Naive B cell (primary cell): ENCODE measurements around the gene TEX26. TPM values are rescaled to one million over a fixed set of nuclear protein-coding genes. Genes with fewer than 3 reads are reported as not detected.

Experiments
- ATAC-seq, 2 donors: fragments of 150-1000 bp; cut with Tn5 transposase; 2 replicates each; pipeline ENCODE4 v1.10.0; 2021; ENCODE audit warnings: low read depth in 2 of 2, mild to moderate bottlenecking in 2 of 2, moderate library complexity in 2 of 2
- DNase-seq: peaks from one replicate; pipeline ENCODE4 v3.0.0; 2022
- H3K27ac Mint-ChIP-seq, 6 donors: one replicate each; pipeline ENCODE4 v1.8.0; 2020 to 2022; ENCODE audit warnings: mild to moderate bottlenecking in 6 of 6, mixed read lengths in 6 of 6, moderate library complexity in 5 of 6, inconsistent platforms in 2 of 6
- H3K27me3 Mint-ChIP-seq, 3 donors: one replicate each; pipeline ENCODE4 v1.8.0; 2021 to 2022; ENCODE audit warnings: mixed read lengths in 3 of 3, mild to moderate bottlenecking in 1 of 3
- H3K36me3 Mint-ChIP-seq, 2 donors: one replicate each; pipeline ENCODE4 v1.8.0; 2020 to 2022; ENCODE audit warnings: mixed read lengths in 2 of 2, inconsistent platforms in 1 of 2, mild to moderate bottlenecking in 1 of 2
- H3K4me1 Mint-ChIP-seq, 3 donors: one replicate each; pipeline ENCODE4 v1.8.0; 2020 to 2022; ENCODE audit warnings: mixed read lengths in 3 of 3, inconsistent platforms in 1 of 3, mild to moderate bottlenecking in 1 of 3, moderate library complexity in 1 of 3
- H3K4me3 Mint-ChIP-seq, 8 donors: one replicate each; pipeline ENCODE4 v1.8.0; 2020 to 2022; ENCODE audit warnings: mild to moderate bottlenecking in 8 of 8, mixed read lengths in 8 of 8, moderate library complexity in 8 of 8, inconsistent platforms in 2 of 8
- H3K9me3 Mint-ChIP-seq, 7 donors: one replicate each; pipeline ENCODE4 v1.8.0; 2020 to 2022; ENCODE audit warnings: mixed read lengths in 7 of 7, mild to moderate bottlenecking in 5 of 7, inconsistent platforms in 2 of 7, moderate library complexity in 1 of 7
- polyA plus RNA-seq, 6 donors: library from polyadenylated mRNA; unstranded; fragments of 300-500 nt; fragmentation: Illumina TruSeq; gene quantifications; one replicate each; pipeline ENCODE4 v1.2.3, GENCODE V29; 2021; ENCODE audit warnings: low read depth in 6 of 6

The TEX26 gene
- polyA plus RNA-seq, 6 donors from 2014 or later, result not detected

DNA sequence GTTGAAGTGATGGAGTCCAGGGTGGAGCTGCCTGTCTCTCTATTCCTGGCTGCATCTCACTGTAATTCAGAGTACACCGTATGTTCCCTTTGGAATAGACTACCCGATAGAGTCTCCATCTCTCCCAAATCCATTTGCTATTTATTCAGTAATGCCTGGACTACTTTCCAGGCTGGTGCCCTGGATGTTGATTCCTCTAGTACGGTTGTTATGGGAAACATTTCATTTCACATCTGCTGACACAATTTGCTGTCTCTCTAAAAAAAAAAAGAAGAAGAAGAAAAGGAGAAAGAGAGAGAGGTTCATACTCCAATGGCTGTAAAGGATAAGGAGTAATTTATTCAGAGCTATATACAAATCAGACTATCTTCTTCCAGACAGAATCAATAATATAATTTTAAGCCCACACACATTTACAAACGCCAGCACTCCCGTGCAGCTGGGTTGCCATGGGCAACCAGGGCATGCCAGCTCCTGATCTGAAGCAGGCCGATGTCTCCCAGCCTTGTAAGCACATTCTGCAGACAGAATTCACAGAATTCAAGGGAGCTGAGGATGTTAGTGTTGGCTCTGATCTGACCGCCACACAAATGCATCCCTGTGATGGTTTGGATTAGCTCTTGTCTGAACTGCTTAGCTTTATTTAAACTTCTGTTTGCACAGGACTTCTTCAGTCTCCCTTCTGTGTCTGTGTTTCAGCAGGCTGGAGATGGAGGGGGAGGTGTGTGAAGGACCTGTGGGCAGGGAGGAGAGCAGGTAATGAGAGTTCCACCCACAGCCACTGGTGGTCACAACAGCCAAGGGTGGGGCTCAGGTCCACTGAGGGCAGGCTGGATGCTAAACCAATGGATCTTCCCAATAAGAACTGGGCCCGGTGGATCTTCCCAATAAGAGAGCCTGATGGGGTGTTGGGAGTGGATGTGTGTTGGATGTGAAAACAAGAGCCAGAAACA lies 66.0 kb downstream of the TEX26 start:
- Mint-ChIP-seq H3K36me3 (no peaks in the 10 kb centered on the region), H3K9me3 (peaks cover 0 to 9% (median 0%) of the 10 kb centered on the region in 7 donors), H3K27ac (no peak overlapping the region), H3K4me1 (no peaks in the 10 kb centered on the region), H3K27me3 (peaks cover 7 to 20% (median 10%) of the 10 kb centered on the region in 3 donors), H3K4me3 (no peak overlapping the region)
- DNase-seq (no peak), ATAC-seq (no peak)

DNA sequence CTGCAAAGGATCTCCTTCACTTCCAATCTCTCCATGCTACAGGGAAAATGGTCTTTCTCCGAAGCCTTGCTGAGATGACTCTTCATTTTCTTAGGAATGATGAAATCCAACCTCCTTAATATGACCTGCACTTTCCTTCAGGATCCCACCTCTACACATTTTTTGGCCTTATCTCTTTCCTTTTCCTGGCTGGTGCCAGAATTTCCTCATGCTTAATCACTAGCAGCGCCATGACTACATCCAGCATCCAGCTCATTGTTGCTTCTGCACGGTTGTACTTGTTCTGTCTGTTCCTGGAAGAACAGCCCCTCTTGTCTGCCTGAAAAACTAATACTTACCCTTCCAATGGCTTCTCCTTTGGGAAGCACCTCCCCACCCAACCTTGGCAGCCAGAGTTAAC lies 68.4 kb downstream of the TEX26 start:
- no peak for DNase-seq
- H3K4me1 Mint-ChIP-seq, result no peaks in the 10 kb centered on the region
- peaks cover 0 to 11% (median 0%) of the 10 kb centered on the region in 7 donors for H3K9me3 Mint-ChIP-seq
- peak overlapping the region in 1 of 6 donors; percentile 69 for H3K27ac Mint-ChIP-seq
- no peaks in the 10 kb centered on the region for H3K36me3 Mint-ChIP-seq
- H3K27me3 Mint-ChIP-seq, result peaks cover 12 to 26% (median 16%) of the 10 kb centered on the region in 3 donors
- H3K4me3 Mint-ChIP-seq, result no peak overlapping the region
- ATAC-seq, result no peak

DNA sequence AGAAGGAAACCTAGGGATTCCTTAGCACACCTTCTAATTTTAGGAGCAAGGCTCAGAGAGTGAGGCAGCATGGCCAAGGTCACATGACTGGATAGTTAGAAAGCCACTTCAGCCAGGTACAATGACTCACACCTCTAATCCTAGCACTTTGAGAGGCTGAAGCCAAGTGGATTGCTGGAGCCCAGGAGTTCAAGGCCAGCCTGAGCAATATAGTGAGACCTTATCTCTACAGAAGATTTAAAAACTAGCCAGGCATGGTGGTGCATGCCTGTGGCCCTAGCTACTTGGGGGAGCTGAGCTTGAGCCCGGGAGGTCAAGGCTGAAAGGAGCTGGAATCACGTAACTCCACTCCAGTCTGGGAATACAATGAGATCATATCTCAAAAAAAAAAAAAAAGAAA lies 69.2 kb downstream of the TEX26 start:
- H3K9me3 Mint-ChIP-seq, result peaks cover 0 to 12% (median 0%) of the 10 kb centered on the region in 7 donors
- peaks cover 16 to 29% (median 19%) of the 10 kb centered on the region in 3 donors for H3K27me3 Mint-ChIP-seq
- DNase-seq, result no peak
- no peak overlapping the region for H3K27ac Mint-ChIP-seq
- ATAC-seq, result no peak
- H3K4me1 Mint-ChIP-seq, result no peaks in the 10 kb centered on the region
- H3K36me3 Mint-ChIP-seq, result no peaks in the 10 kb centered on the region
- no peak overlapping the region for H3K4me3 Mint-ChIP-seq

DNA sequence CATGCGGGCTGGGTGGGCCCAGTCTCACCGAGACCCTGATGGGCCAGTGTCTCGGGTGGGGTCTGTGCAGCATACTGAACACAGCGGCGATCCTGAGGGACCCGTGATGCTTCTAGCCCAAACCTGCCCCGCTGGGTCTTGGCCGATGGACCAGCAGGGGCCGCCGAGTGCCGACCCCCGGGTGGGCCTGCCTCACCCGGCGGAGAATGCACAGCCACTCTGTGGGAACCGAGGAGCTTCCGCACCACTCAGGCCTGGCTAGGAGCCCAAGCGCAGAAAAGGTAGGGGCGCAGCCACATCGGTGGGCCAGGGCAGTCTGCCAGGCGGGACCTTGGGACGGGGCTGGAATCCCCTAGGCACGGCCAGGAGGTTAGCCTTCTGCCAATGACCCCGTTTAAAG lies 72.6 kb downstream of the TEX26 start:
- Mint-ChIP-seq H3K27me3 (peaks cover 21 to 37% (median 23%) of the 10 kb centered on the region in 3 donors), H3K9me3 (peaks cover 0 to 12% (median 0%) of the 10 kb centered on the region in 7 donors), H3K36me3 (no peaks in the 10 kb centered on the region), H3K27ac (no peak overlapping the region), H3K4me3 (no peak overlapping the region), H3K4me1 (no peaks in the 10 kb centered on the region)
- ATAC-seq, result no peak
- no peak for DNase-seq

DNA sequence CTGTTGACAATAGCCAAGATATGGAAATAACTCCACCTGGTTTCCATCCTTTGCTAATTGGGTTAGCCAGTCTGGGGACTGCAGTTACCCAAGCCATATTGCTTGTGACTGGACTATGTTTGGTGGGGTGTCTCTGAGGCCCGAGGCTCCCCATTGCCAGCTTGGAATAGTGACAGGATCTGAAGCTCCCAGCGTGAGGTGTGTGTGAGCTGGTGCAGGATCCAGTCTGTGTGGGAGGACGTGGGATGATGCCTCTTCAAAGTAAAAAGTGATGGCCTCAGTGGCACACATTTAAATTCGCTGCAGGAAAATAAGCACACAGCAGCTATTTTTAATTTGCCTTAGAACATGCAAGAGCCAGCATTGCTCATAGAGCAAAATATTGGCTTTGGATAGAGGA lies 75.0 kb downstream of the TEX26 start:
- peaks cover 12 to 52% (median 16%) of the 10 kb centered on the region in 3 donors for H3K27me3 Mint-ChIP-seq
- H3K27ac Mint-ChIP-seq, result no peak overlapping the region

DNA sequence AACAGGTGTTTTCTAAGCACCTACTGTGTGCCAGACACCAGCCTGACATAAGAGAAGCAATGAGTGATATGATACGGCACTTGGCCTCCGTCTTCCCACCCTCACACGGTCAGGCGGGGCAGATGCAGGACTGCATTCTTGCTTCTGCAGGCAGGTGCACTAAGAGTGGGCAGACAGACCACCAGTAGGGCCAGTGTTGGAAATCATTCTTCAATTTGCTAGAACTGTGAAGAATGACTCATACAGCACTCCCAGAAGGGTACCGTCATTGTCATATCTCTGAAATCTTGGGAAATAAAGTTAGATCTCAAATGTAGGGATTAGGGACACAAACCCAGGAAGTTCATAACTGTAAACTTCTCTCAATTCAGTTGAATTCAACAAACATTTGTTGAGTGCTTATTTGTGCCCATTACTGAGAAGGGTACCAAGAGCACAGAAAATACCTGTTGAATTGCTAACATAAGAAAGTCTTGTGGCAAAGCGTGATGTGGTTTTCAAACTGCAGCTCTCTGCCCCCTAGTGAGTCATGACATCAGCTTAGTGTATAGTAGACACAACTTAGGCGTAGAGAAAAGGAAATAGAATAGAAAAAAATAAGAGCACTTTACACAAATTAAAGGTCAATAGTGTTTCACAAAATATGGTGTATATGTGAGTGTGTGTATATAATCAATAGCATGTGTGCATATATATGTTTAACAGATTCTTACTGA lies 76.1 kb downstream of the TEX26 start:
- no peak for DNase-seq
- no peak overlapping the region for H3K27ac Mint-ChIP-seq
- no peak for ATAC-seq
- no peaks in the 10 kb centered on the region for H3K36me3 Mint-ChIP-seq
- H3K27me3 Mint-ChIP-seq, result peaks cover 12 to 45% (median 16%) of the 10 kb centered on the region in 3 donors
- peaks cover 0 to 10% (median 5%) of the 10 kb centered on the region in 3 donors for H3K4me1 Mint-ChIP-seq
- H3K9me3 Mint-ChIP-seq, result peaks cover 0 to 3% (median 0%) of the 10 kb centered on the region in 7 donors
- H3K4me3 Mint-ChIP-seq, result no peak overlapping the region

More for the DNA sequence above, 75.0 kb downstream of the TEX26 start:
- H3K36me3 Mint-ChIP-seq, result no peaks in the 10 kb centered on the region
- H3K4me3 Mint-ChIP-seq, result no peak overlapping the region
- DNase-seq, result no peak
- H3K9me3 Mint-ChIP-seq, result peaks cover 0 to 8% (median 0%) of the 10 kb centered on the region in 7 donors
- peaks cover 0 to 9% (median 5%) of the 10 kb centered on the region in 3 donors for H3K4me1 Mint-ChIP-seq
- no peak for ATAC-seq

DNA sequence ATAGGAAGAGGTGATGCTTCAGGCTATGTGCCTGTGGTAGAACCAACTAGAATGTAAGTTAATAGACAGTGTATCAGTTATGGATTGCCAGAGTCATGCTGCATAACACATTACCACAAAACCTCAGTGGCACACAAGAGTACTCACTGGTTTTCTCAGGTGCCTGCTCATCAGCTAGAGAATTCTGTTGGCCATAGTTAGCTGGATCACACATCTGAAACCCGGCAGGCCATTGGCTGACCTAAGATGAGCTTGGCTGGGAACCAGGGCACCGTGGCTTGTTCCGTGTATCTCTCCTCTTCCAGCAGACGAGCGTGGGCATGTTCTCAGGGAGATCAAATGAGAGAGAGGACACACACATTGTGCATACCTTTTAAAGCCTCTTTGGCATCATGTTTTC lies 76.7 kb downstream of the TEX26 start:
- H3K9me3 Mint-ChIP-seq, result peaks cover 0 to 3% (median 0%) of the 10 kb centered on the region in 7 donors
- H3K4me3 Mint-ChIP-seq, result no peak overlapping the region
- peak overlapping the region in 1 of 6 donors; percentile 6 for H3K27ac Mint-ChIP-seq
- peaks cover 16 to 50% (median 19%) of the 10 kb centered on the region in 3 donors for H3K27me3 Mint-ChIP-seq
- peaks cover 0 to 10% (median 5%) of the 10 kb centered on the region in 3 donors for H3K4me1 Mint-ChIP-seq
- ATAC-seq, result no peak
- DNase-seq, result no peak
- no peaks in the 10 kb centered on the region for H3K36me3 Mint-ChIP-seq

DNA sequence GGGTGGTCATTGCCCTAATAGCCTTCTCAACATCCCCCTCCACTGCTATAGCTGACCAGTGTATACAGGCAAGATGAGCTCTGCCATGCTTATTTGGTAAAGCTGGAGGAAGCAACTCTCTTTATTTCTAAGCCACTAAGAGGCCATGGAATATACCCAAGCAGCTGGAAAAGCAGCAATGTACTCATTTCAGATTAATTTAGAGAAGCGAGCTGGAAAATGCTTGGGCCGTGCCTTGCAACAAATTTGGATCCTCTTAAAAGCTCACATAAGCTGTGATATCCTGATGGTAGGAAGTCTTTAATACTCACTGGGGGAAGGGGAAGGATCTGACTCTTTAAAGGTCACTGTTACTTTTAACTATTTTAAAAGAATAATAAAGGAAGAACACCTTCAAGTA lies 77.8 kb downstream of the TEX26 start:
- DNase-seq, result no peak
- Mint-ChIP-seq H3K27me3 (peaks cover 17 to 55% (median 25%) of the 10 kb centered on the region in 3 donors), H3K27ac (peak overlapping the region in 1 of 6 donors; percentile 50), H3K36me3 (no peaks in the 10 kb centered on the region), H3K4me1 (peaks cover 0 to 10% (median 5%) of the 10 kb centered on the region in 3 donors), H3K4me3 (no peak overlapping the region), H3K9me3 (peaks cover 0 to 3% (median 0%) of the 10 kb centered on the region in 7 donors)
- ATAC-seq, result no peak

DNA sequence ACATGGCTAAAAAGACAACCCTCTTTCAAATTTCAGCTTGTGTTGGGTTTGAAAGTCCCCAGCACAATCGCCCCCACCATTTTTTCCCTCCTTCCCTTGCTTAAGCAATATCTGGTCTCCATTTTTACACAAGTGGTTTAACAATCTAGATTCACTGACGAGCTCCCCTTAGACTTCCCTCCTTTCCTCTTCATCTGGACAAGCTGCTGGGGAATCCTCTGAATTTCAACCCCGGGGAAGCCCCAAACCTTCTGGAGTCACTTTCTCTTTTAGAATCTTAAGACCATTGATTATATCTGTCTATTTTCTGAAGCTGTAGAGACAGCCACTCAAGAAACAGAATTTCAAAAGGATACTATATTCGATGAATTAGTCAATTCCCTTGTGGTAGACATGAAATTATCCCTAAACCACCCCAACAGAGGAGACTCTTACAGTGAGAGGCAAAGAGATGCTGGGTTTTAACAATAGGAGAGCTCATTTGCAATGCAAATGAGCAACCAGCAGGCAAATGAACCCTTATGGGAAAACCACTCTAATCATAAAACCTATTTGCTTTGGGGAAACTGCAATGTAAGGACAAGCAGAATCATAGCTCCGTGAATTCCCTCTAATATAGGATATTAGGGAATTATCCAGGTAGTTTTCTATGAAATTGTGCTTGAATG lies 78.9 kb downstream of the TEX26 start:
- Mint-ChIP-seq H3K27me3 (peaks cover 9 to 46% (median 16%) of the 10 kb centered on the region in 3 donors), H3K36me3 (no peaks in the 10 kb centered on the region), H3K27ac (no peak overlapping the region), H3K9me3 (peaks cover 0 to 1% (median 0%) of the 10 kb centered on the region in 7 donors), H3K4me3 (no peak overlapping the region), H3K4me1 (peaks cover 0 to 10% (median 5%) of the 10 kb centered on the region in 3 donors)
- ATAC-seq, result no peak
- no peak for DNase-seq

DNA sequence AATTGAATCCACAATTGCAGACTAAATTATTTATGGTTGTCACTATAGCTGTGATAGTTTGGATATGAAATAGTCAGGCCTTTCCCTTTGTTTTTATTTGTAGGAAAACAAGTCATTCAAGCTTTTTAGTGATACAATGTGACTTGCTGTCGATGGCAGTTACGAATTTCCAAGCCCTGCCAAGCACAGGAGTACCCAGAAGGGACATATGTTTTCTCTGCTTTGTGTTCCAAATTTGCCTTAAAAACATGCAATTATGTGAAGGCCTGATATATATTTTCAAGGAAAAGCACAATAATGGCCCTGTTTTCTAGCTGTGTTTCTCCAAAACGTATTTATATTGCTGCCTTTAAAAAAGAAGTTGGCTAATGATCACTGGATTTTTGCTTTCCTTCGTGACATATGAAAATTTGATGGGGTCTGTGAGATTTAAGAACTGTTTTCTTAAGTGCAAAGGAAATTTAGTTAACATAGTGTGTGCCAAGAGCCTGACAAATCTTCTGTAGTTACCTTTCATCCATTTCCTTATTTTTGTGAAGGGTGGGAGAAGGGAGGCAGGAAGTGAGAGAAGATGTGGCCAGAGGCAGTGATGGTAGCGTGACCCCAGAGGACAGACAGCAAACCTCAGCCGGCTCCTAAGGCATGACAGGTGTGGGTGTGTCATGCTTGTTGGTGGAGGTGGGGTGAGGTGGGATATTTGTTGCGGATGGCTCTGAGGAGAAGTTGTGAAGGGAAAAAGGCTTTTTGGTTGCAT lies 79.6 kb downstream of the TEX26 start:
- DNase-seq, result no peak
- Mint-ChIP-seq H3K27me3 (peaks cover 12 to 49% (median 19%) of the 10 kb centered on the region in 3 donors), H3K4me1 (peaks cover 0 to 10% (median 5%) of the 10 kb centered on the region in 3 donors), H3K4me3 (no peak overlapping the region), H3K36me3 (no peaks in the 10 kb centered on the region), H3K9me3 (peaks cover 0 to 3% (median 0%) of the 10 kb centered on the region in 7 donors), H3K27ac (no peak overlapping the region)
- ATAC-seq, result no peak

DNA sequence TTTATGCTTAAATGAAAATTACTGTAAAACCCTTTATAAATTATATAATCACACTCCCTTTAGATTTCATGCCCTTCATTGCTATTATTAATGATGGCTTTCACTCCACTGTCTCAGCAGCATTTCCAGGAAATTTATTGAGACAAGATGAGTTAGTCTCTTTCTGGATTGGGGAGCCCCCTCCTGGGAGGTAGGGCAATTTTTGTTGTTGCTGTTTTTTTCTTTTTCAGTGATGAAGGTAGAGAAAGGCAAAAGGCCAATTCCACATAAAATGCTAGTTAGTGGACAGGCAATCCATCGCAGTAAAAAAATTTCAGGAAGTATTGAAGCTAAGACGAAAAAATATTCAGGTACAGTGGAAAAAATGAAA lies 80.2 kb downstream of the TEX26 start:
- peaks cover 0 to 10% (median 5%) of the 10 kb centered on the region in 3 donors for H3K4me1 Mint-ChIP-seq
- no peaks in the 10 kb centered on the region for H3K36me3 Mint-ChIP-seq
- DNase-seq, result no peak
- H3K27ac Mint-ChIP-seq, result no peak overlapping the region
- peaks cover 0 to 3% (median 1%) of the 10 kb centered on the region in 7 donors for H3K9me3 Mint-ChIP-seq
- no peak for ATAC-seq
- peaks cover 17 to 47% (median 21%) of the 10 kb centered on the region in 3 donors for H3K27me3 Mint-ChIP-seq
- no peak overlapping the region for H3K4me3 Mint-ChIP-seq

DNA sequence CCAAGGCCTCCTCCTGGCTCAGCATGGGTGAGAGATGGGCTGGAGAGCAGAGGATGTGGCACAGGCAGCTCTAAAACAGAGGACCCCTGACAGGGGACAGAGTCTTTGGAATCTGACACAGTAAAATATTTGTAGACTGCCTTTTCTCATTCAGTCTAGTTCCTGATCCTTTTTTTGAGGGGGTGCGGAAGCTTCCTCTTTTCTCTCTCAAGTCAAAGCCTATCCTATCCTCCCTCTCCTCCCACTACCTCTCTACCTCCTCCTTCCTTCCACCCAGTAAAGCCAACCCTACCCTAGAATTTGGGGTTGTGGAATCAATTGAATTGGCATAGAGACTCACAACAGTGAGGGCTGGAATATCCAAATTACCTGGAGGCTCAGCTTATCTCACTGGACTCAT lies 82.0 kb downstream of the TEX26 start:
- ATAC-seq (no peak), DNase-seq (no peak)
- H3K27me3 Mint-ChIP-seq, result peaks cover 22 to 38% (median 36%) of the 10 kb centered on the region in 3 donors
- peaks cover 0 to 10% (median 5%) of the 10 kb centered on the region in 3 donors for H3K4me1 Mint-ChIP-seq
- peaks cover 0 to 8% (median 4%) of the 10 kb centered on the region in 7 donors for H3K9me3 Mint-ChIP-seq
- H3K27ac Mint-ChIP-seq, result peak overlapping the region in 1 of 6 donors; percentile 16
- no peak overlapping the region for H3K4me3 Mint-ChIP-seq
- H3K36me3 Mint-ChIP-seq, result no peaks in the 10 kb centered on the region
